ENCODE results near the gene PTTG2. TPM values are rescaled to one million over a fixed set of nuclear protein-coding genes. Genes with fewer than 3 reads are reported as not detected.

The PTTG2 gene
- total RNA-seq, 6 experiments from 2014 or later = 0.32 TPM; not detected in 5

DNA sequence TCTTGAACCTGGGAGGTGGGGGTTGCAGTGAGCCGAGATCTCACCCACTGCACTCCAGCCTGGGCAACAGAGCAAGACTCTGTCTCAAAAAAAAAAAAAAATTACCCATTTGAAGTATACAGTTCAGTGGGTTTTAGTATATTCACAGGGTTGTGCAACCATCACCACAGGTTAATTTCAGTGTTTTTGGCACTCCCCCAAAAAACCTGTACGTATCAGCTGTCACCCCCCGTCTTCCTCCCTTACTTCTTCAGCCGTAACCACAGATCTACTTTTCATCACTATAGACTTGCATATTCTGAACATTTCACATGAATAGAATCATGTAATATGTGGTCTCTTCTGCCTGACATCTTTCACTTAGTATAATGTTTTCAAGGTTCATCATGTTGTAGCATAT, 11.7 kb upstream of the PTTG2 start:
- Histone ChIP-seq H3K27me3 (no peaks in the 10 kb centered on the region), H3K4me3 (no peak overlapping the region), H3K4me1 (peaks cover 0 to 7% (median 0%) of the 10 kb centered on the region in 4 donors), H3K9me3 (no peaks in the 10 kb centered on the region), H3K27ac (no peak overlapping the region), H3K36me3 (no peaks in the 10 kb centered on the region)
- DNase-seq = no peak
- WGBS (ENCODE audit: insufficient coverage, low coverage, low lambda C conversion rate, missing lambda C conversion rate) = 53% methylated on average over 4 of the region's 4 CpGs
- ATAC-seq = no peak
- intact Hi-C loops (cut with DNase I) = no loop called here
- no peak for TF ChIP-seq POLR2A (IDR thresholded peaks at IDR 0.05)
- TF ChIP-seq, protein P1, sequence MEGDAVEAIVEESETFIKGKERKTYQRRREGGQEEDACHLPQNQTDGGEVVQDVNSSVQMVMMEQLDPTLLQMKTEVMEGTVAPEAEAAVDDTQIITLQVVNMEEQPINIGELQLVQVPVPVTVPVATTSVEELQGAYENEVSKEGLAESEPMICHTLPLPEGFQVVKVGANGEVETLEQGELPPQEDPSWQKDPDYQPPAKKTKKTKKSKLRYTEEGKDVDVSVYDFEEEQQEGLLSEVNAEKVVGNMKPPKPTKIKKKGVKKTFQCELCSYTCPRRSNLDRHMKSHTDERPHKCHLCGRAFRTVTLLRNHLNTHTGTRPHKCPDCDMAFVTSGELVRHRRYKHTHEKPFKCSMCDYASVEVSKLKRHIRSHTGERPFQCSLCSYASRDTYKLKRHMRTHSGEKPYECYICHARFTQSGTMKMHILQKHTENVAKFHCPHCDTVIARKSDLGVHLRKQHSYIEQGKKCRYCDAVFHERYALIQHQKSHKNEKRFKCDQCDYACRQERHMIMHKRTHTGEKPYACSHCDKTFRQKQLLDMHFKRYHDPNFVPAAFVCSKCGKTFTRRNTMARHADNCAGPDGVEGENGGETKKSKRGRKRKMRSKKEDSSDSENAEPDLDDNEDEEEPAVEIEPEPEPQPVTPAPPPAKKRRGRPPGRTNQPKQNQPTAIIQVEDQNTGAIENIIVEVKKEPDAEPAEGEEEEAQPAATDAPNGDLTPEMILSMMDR (IDR thresholded peaks at IDR 0.05) = no peak

DNA sequence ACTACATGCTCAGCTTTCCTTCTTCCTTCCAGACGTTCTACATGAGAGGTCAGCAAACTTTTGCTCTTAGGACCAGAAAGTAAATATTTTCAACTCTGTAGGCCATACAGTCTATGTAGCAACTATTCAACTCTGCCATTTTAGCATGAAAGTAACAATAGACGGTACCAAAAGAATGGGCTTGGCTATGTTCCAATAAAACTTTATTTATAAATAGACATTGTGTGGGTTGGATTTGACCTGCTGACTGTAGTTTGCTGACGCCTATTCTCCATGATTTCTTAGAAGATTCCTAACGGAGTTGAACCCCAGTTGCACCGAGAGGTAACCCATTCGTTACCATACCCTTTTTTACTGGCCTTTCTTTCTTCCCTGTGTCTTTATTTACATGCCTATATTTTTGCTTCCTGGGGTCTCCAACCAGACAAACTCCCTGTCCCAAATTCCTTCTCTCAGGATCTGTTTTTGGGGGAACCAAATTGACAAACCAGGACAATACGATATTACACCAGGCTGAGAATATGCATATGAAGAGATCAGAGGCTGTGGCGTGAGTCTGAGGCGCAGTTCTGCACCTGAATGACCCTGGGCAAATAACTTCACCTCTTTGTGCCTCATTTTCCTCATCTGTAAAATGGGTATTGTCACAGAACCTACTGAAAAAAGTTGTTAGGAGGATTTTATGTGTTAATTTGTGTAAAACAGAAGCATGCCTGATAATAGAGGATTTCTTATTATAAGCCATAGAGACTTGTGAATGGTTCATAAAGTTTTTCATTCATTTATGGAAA, 10.4 kb upstream of the PTTG2 start:
- no peaks in the 10 kb centered on the region for H3K36me3 ChIP-seq
- no peak overlapping the region for H3K4me3 ChIP-seq
- no peak overlapping the region for H3K27ac ChIP-seq
- intact Hi-C loops (cut with DNase I) = no loop called here
- 68% methylated on average over 9 of the region's 9 CpGs for WGBS (ENCODE audit: insufficient coverage, low coverage, low lambda C conversion rate, missing lambda C conversion rate)
- peaks cover 0 to 7% (median 0%) of the 10 kb centered on the region in 4 donors for H3K4me1 ChIP-seq
- DNase-seq (no peak), ATAC-seq (no peak)
- no peaks in the 10 kb centered on the region for H3K27me3 ChIP-seq
- TF ChIP-seq POLR2A (IDR thresholded peaks at IDR 0.05) = no peak
- TF ChIP-seq, protein P1 (IDR thresholded peaks at IDR 0.05) = no peak
- H3K9me3 ChIP-seq = no peaks in the 10 kb centered on the region

DNA sequence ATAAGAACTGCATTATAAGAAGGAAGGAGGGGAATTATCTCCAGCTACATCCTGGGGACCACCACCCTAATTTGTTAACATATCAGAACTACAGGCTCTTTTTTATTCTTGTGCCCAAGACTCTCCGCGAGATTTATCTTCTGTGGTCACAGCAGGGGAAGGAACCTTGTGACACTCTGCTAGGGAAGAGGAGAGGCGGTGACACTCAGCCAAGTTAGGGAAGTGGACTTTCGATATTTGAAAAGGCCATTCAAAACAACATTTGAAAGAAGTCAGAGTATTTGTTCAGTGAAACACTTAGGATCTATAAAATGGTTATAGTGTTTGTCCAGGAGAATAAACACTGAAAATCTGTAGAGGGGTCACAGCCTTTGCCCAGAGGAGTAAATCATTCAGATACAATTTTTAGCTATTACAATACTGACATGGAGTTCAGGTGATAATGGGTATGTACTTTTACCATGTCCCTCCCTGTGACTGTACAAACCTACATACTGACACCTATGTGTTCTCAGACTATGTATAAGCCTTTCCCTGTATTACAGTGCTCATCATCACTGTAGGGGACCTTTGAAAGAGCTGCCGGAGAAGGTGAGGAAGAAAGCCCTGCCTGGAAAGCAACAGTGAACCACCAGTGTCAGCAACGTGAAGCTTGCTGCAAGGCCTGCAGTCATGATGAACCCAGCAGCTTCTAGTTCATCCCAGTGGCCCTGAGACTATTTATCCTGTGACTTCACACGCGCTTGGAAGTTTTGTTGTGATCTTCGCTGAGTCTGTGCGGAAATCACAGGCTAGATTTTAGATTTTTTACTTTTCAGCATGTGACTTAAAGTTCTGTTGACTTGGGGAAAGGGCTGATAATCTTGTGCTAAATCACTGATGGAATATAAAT, 8.5 kb upstream of the PTTG2 start:
- intact Hi-C loops (cut with DNase I) = no loop called here
- H3K27me3 ChIP-seq = no peaks in the 10 kb centered on the region
- no peaks in the 10 kb centered on the region for H3K9me3 ChIP-seq
- no peaks in the 10 kb centered on the region for H3K36me3 ChIP-seq
- WGBS (ENCODE audit: insufficient coverage, low coverage, low lambda C conversion rate, missing lambda C conversion rate) = 56% methylated on average over 9 of the region's 10 CpGs
- H3K4me3 ChIP-seq = no peak overlapping the region
- H3K27ac ChIP-seq = peak overlapping the region in 1 of 3 donors; percentile 13
- TF ChIP-seq POLR2A (IDR thresholded peaks at IDR 0.05) = no peak
- TF ChIP-seq, protein P1 (IDR thresholded peaks at IDR 0.05) = no peak
- ATAC-seq = peak; percentile 62 to 89 (median 77)
- DNase-seq = no peak
- H3K4me1 ChIP-seq = peaks cover 0 to 7% (median 0%) of the 10 kb centered on the region in 4 donors

DNA sequence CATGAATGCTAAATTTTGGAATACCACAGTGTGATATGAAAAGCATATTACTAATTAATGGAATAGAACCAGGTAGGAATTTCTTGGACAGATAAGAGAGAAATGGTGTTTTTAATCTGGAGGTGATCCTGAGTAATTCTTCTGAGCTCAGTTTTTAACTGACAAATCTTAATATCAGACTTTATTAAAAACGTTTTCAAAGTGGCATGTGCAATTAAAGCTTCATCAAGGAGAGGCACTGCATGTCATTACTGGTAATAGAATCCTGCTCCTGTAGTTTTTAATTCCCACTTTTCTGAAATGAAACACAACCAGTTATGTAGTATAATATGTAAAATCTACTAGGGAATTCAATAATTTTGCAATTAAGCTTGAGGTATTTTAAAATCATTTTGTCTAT, 7.0 kb upstream of the PTTG2 start:
- H3K4me1 ChIP-seq = peaks cover 0 to 7% (median 0%) of the 10 kb centered on the region in 4 donors
- no peak for ATAC-seq
- intact Hi-C loops (cut with DNase I) = no loop called here
- no peak for DNase-seq
- H3K4me3 ChIP-seq = no peak overlapping the region
- H3K27ac ChIP-seq = no peak overlapping the region
- H3K36me3 ChIP-seq = no peaks in the 10 kb centered on the region
- no peaks in the 10 kb centered on the region for H3K9me3 ChIP-seq
- TF ChIP-seq, protein P1 (IDR thresholded peaks at IDR 0.05) = no peak
- no peak for TF ChIP-seq POLR2A (IDR thresholded peaks at IDR 0.05)
- H3K27me3 ChIP-seq = no peaks in the 10 kb centered on the region
- WGBS (ENCODE audit: insufficient coverage, low coverage, low lambda C conversion rate, missing lambda C conversion rate) = 47% methylated on average over 1 of the region's 1 CpG
